Glomerular endothelial cell (primary cell): ENCODE results near the gene OPTC. TPM values are rescaled to one million over a fixed set of nuclear protein-coding genes. Genes with fewer than 3 reads are reported as not detected.
"Not testable (repeated sequence)": the region's sequence is repeated elsewhere in the genome, so short reads cannot be mapped to it uniquely, and the experiment has no call there.

Experiments
- DNase-seq: peaks from one replicate; pipeline ENCODE4 v3.0.0-alpha.2; 2011; ENCODE audit warnings: low read depth, low spot score; ENCODE audit errors: extremely low read depth
- total RNA-seq: library from RNA; depleted of rRNA; stranded (reverse); fragments of >200 nt; gene quantifications from 2 replicates; pipeline ENCODE4 v1.2.3, GENCODE V29; 2015

Gene OPTC, protein sequence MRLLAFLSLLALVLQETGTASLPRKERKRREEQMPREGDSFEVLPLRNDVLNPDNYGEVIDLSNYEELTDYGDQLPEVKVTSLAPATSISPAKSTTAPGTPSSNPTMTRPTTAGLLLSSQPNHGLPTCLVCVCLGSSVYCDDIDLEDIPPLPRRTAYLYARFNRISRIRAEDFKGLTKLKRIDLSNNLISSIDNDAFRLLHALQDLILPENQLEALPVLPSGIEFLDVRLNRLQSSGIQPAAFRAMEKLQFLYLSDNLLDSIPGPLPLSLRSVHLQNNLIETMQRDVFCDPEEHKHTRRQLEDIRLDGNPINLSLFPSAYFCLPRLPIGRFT
- not detected in 2 replicates for total RNA-seq

DNA sequence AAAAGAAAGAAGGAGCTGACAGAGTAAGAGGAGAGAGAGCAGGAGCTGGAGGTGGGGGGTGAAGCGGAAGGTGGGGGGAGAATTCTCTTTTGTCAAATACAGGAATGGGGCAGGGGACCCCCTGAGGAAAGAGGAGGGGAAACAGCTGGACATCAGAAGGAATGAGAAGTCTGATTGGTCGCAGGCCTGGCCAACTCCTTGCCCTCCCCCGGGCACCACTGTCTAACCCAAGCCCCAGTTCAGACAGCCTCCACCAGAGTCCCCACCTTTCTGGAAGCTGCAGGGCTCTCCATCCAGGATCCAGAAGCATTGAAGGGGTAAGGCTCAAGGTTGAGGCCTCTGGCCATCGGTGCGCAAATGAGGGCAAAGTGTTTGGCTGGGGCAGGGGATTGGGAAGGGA, at the start of gene OPTC:
Gene OPTC (plus strand): TSS at position 253 of the 400 bp plus-strand sequence. CDS start 1,853 bp downstream, outside the sequence.
- DNase-seq, result no peak

DNA sequence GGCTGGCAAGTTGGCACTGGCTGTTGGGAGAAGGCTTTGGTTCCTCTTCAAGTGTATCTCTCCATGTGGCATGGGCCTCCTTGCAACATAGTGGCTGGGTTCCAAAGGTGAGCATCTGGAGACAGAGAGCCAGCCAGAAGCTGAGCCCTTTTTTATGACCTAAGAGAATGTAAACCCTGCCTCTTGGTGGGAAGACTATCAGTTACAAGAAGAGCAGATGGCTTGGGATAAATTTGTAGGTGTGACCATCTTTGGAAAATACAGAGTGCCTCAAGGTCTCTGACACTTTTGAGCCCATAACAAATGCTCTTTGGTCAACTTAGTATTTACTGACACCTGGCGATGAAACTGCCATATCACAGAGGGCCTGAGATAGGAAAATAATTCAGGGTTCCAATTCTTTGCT, 49.8 kb upstream of the OPTC start:
- no peak for DNase-seq

DNA sequence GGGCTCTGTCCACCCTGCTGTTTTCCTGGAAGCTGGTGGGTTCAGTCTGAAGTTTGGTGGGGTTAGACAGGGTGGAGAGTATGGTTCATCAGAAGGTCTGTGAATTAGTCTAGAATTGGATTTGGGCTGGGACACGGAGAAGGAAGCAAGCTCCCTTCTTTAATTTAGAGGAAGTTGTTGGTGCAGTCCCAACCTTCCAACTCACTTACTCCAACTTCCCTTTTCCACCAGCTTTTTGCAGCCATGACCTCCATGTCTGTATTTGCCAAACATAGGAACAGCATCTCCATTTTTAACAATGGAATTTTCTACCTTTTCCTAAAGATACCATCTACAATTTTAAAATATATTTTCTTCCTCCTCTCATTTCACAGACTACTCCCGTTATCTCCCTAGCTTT, 46.8 kb upstream of the OPTC start:
- DNase-seq, result no peak

DNA sequence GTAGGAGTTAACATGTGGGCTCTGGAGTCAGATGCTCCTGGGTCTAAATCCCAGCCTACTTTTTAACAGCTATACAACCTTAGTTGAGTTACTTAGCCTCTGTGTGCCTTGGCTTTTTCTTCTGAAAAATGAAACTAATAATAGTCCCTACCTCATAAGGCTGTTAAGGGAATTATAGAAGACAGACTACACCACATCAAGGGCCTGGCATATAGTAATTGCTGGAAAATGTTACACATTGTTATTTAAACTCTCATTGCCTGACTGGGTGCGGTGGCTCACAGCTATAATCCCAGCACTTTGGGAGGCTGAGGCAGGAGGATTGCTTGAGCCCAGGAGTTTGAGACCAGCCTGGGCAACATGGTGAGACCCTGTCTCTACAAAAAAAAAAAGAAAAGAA, 46.4 kb upstream of the OPTC start:
- DNase-seq, result not testable (repeated sequence)

DNA sequence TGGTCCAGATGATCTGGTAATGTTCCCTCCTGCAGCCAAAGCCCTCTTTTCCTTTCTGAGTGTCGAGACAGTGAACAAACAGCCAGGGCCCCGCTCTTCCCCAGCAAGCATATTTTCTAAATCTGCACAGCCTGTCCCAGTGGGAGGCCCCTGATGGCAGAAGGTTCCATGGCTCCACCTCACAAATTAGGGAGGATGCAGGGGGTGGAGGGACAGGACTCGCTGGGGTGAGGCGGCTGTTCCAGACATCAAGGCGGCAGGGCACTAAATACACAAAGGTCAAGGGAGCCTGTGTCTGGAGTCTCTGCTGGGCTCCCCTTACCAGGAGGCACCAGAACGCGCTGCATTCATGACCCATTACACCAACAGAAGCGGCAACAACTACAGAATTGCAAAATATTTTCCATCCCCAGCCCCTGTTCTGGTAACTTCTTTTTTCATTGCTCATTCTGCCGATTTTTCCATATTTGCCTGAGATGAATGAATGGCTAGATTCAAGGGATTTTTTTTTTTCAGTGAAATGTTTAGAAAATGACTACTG, 45.4 kb upstream of the OPTC start:
- DNase-seq, result no peak

DNA sequence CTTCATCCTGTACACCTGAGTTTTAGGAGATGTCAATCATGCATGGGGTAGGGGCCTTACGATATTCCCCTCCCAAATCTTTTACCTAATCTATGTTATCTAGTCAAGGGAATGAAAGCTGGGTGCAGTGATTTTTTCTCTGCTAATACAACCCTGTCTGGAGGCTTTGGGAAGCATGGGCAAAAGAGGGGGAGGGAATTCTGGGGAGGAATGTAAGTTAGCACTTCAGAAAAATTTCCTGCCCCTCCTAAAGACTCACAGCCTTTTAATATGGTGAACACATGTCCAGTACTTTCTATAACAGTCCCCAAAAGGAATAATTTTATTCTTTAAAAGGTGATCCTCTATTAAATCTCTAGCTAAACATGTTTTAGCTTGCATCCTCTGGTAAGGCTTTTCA, 44.0 kb upstream of the OPTC start:
- DNase-seq, result no peak

DNA sequence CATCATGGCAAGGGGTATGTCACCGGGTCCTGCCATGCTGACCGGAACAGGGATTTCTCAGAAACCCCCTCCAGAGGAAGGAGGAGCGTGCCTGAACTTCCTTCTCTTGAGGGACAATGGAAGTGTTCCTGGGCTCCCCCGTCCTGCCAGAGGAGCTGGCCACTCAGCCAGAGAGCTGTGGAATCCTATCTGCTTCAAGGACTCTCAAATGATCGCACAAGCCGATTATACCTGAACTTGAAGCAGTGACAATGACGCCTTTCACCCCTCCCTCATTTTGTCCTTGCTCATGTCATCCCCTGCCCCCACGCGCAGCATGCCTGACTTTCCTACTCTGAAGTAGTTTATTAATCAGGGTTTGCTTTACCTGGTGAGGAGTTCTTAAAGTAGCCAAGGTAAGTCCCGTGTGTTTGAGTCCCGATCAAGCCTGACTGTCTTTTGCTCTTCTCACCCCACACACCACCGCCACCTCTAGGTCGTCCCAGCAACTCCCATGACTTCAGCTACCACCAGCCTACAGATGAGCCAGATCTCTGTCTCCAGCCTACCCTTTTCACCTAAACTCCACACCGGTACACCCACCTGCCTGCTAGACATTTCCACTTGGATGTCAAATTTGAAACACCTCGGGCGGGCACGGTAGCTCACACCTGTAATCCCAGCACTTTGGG, 43.3 kb upstream of the OPTC start:
- no peak for DNase-seq

DNA sequence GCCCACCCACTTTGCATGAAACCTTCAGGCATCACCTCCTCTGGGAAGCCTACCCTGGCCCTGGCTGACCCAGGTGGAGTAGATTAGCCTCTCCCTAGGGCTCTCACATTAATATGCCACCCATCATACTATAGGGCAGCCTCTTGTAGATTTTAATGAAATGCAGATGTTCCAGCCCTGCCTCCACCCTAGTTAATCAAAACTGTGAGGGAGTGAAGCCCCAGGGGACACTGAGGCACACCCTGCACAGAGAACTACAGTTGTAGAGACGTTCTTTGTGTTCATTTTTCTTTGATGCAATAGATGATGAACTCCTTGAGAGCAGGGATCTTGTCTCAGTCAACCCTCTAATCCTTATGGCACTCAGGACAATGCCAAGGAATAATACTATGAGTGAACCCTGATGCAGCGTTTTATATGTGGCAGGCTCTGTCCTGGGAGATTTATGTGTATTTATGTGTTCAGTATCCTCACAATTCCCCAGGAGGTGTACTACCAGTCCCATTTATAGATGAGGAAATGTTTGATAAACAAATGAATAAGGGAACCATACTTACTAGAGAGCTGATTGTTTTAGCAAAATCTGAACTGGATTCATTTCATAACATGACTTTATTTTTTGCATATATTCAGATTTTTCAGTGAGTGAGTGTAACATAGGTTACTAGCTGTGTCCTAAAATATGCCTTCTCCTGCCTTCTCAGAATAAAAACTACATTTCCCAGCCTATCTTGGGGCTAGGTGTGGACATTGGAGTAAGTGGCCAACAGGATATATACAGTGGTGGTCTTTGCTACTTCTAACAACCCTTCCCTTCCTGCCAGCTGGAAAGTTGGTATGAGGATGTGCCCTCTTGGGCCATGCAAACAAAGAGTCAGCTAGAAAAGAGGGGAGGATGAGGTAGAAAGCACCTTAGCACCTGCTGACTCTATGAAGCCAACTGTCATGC, 41.8 kb upstream of the OPTC start:
- no peak for DNase-seq

DNA sequence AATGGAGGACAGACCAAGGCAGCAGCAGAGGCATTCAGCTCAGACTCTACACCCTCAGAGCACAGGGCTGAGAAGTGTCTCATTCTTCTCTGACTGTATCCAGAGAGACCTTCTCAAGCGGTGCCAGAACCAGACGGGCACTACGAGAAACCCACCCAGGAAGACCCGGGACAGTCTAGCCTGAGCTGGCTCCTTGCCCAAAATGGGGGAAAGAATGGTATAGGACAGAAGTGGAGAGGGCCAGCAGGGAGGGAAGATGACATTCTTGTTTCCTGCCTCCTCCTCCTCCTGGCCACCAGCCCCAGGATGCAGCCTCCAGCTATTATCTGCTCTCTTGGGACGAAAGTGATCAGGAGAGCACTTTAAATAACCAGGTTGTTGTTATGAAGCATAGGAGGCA, 40.9 kb upstream of the OPTC start:
- no peak for DNase-seq

DNA sequence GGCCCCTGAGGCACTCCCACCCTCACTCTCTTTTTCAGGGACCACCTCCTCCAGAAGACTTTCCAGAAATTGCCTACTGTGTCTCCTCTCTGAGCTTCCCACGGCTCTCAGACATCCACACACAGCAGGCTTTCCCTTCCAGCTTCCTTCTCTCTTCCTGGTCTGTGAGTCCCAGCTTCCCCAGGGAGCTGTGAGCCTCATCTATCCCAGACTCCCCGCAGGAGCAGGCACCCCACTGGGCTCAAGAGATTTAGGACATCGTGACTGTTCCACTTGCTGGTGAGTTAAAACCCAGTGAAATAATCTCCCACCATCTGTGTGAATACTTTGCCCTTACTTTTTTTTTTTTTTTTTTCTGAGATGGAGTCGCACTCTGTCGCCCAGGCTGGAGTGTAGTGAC, 40.3 kb upstream of the OPTC start:
- DNase-seq, result no peak

DNA sequence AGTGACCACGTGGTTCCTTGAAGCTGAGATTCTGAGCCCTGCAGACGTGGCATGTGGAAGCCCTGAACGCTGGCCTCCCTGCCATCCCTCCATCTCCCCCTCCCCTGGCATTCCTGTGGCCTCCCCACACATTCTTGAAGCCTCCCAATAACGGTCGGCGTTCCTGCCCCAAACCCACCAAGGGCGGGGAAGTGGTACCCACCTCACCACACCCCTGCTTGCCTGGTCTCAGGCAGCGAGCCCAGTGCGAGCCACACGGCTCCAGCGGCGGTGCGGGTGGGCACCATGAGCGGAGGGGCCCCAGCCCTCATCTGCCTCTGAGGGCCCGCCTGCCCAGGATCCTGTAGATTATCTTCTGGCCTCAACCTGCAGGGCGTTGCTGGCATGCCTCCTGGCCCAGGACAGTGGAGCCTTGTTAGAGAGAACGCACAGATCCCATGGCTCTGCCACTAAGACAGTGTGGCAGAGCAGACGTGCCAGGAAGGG, 38.9 kb upstream of the OPTC start:
- DNase-seq, result no peak

DNA sequence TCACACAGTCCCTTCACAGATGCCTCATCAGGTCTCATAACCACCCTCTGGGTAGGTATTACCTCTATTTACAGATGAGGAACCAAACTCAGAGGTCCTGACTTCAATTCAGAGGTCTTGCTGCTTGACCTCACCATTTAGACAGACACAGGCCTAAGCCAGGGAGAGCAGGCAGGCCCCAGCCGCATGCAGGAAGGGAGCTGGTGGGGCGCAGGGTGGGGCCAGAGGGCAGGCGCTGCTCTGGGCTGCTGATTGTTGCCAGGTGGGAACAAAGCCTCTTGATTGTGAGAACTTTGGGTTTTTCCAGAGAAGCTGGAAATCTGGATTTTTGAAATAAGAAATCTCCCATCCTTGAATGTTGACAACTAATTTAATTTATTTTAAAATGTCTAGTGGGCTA, 38.2 kb upstream of the OPTC start:
- DNase-seq, result no peak

DNA sequence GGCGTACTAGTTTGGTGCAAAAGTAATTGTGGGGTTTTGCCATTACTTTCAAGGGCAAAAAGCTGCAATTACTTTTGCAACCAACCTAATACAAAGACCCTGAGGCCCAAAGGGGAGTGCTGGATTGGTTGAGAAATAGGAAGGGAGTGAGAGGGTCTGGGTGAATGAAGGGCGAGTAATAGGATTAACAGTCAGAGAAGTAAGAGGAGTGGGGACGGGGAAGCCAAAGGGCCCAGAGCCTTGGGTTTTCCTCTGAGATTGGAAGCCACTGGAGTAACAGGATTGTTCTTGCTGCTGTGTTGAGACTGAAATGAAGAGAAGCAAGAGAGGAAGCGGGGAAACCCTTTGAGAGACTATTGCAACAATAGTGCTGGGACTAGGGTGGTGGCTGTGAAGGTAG, 37.4 kb upstream of the OPTC start:
- no peak for DNase-seq

DNA sequence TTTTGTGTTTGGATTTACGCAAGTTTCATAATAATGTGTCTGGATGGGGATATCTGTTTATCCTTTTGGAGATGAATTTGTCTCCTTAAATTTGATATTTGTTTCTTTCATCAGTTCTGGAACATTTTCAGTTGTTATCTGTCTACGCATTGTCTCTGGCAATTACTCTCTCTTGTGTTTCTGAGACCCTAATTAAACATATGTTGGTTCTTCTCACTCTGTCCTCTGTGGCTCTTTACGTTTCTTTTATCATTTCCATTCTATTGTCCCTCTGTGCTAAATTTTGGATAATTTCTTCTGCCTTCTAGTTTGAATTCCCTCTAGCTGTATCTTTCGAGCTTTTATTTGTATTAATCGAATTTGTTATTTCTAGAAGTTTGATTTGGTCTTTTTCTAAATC, 35.9 kb upstream of the OPTC start:
- no peak for DNase-seq

DNA sequence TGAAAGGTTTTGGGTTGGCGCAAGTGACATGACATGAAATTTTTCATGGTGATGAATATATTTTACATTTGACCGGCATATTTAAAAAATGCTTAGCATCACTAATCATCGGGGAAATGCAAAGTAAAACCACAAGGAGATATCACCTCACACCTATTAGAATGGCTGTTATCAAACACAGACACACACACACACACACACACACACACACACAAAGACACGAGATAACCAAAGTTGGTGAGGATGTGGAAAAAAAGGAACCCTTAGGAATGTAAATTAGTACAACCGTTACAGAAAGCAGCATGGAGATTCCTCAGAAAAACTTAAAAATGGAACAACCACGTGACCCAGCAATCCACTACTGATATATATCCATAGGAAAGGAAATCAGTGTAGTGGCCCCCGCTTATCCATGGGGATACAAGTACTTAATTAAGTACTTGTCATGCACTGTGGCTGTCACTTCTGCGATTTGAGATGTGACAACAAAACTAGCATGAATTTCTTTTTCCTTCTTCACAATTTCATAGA, 34.2 kb upstream of the OPTC start:
- no peak for DNase-seq

DNA sequence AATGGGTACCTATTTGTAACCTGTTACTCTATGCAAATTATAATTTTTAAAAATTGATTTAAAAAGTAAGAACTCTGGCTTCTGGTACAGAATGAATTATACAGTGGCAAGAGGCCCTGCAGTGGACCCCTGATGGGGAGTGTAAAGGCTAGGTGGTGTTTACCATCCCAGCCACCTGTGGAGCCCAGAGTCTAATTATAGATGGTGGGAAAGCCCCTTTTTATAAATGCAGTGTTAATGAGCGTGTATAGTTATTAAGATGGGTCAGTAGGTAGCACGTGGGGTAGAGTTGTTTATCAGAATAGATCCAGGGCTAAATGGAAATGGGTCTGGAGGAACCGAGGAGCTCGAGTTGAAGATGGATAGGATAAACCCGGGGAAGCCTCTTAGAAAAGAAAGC, 32.2 kb upstream of the OPTC start:
- no peak for DNase-seq

DNA sequence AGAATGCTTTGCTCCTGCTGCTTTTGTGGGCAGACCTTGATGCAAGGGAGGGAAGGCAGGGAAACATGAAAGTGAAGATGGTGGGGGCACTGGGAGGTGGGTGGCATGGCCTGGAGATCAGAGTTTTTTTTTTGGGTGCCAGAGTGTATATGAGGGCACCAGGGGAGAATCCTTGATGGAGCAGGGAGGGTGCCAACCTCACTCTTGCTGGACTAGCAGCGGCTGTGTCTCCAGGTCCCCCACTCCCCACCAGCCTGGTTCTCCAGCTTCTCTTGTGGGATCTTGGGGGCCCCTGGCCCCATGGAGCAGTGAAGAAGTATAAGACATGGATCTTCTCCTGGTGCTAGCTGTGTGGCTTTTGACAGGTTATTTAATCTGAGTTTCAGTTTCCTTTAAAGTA, 31.8 kb upstream of the OPTC start:
- DNase-seq, result no peak

DNA sequence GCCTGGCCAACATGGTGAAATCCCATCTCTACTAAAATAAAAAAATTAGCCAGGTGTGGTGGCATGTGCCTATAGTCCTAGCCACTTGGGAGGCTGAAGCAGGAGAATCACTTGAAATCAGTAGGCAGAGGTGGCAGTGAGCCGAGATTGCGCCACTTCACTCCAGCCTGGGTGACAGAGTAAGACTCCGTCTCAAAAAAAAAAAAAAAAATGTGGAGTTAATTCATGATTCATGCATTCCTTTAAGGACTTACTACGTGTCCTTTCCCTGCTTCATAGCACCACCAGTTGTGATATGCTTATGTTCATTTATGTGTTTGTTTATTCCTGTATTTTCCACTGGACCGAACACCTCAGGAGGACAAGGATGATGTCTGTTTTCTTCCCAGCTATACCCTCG, 31.1 kb upstream of the OPTC start:
- DNase-seq, result no peak

DNA sequence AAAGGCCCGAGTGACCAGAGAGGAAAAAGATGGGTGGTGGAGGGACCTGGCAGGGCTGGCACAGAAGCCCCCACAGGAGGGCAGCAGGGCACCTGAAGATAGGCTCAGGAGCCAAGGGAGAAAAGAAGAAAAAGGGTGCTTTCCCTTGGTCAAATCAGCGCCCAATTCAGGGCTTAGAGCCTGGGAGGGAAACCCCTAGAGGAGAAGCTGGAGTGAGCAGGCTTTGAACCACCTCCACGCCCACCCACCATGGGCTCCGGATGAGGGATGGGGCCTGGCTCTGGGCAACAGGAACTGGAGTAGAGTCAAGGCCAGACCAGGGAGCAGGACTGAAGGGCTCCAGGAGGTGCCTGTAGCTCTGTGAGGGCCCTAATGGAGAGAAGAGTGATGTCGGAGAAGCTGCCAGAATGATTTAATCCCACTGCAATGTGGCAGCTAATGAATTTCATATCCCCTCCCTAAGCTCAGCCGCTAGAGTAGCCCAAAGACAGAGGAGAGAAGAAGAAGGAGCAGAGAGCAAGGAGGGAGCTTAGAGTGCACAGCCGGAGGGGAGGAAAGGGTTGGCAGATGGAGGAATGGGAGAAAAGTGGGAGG, 30.4 kb upstream of the OPTC start:
- DNase-seq, result no peak

DNA sequence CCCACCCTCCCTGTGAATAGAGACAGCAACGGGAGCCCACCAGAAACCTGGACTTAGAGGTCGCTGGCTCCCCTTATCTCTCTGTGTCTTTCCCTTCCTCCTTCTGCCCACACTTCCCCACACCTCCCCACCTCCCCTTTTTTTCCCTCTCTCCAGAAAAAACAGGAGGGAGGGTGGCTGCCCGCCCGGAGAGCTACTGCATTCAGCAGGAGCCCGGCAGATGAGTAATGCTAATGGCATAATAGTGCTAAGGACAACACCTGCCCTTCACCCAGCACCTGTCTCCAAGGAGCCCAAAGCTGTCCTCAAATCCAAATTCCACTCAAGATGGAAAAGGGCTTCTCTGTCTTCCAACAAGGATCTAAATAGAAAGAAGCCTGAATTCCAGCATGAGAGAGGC, 29.7 kb upstream of the OPTC start:
- DNase-seq, result no peak
